HepG2 (cell line): Measurements from ENCODE around the gene KAT14. TPM values are rescaled to one million over a fixed set of nuclear protein-coding genes. Genes with fewer than 3 reads are reported as not detected.
A peak's percentile ranks its signal among the peaks of the same experiment; 100 is the strongest.

Source experiments
- CTCF ChIP-seq: sonication (generic); formaldehyde crosslinking; IDR thresholded peaks from 2 replicates; pipeline ENCODE4 v1.5.0; 2020; ENCODE audit warnings: mild to moderate bottlenecking, missing genetic modification reagents, moderate library complexity
- NFYB ChIP-seq: sonication (generic); formaldehyde crosslinking; IDR thresholded peaks from 2 replicates; pipeline ENCODE4 v1.4.0; 2020; ENCODE audit warnings: missing genetic modification reagents
- RAD51 ChIP-seq: fragments of 450-650 bp; IDR thresholded peaks from 2 replicates; pipeline ENCODE4 v1.6.1; 2016; ENCODE audit warnings: borderline replicate concordance
- STAG1 ChIP-seq: sonication (generic); formaldehyde crosslinking; IDR thresholded peaks from 2 replicates; pipeline ENCODE4 v1.4.0; 2020; ENCODE audit warnings: missing genetic modification reagents
- ZNF503 ChIP-seq: sonication (generic); formaldehyde crosslinking; IDR thresholded peaks from 2 replicates; pipeline ENCODE4 v1.4.0; 2020; ENCODE audit warnings: missing genetic modification reagents
- polyA plus RNA-seq, 8 experiments: library from polyadenylated mRNA; depleted of rRNA in 3 of 8; stranded (reverse) in 7 of 8; unstranded in 1 of 8; fragments of >200 nt; fragmentation: Illumina TruSeq in 4 of 8; extraction: Trizol in 4 of 8; gene quantifications; 2 replicates each; pipeline versions ENCODE4 v1.2.1 to v1.2.3, GENCODE V29; 2011 to 2016; ENCODE audit warnings: low read depth in 4 of 8, missing spikeins in 1 of 8, mixed read lengths in 1 of 8; ENCODE audit not compliant: insufficient read depth in 1 of 8
- total RNA-seq, 5 experiments: library from RNA; depleted of rRNA; stranded (reverse); fragments of >200 nt; fragmentation: Illumina TruSeq; extraction: Trizol; gene quantifications; 2 replicates each; pipeline ENCODE4 v1.2.3, GENCODE V29; 2016; ENCODE audit warnings: low read depth in 1 of 5
- TF ChIP-seq, protein P1 (sequence below): sonication (generic); formaldehyde crosslinking; IDR thresholded peaks from 2 replicates; pipeline ENCODE4 v1.5.0; 2020; ENCODE audit warnings: mild to moderate bottlenecking, missing genetic modification reagents
- TF ChIP-seq, protein P2 (sequence below): IDR thresholded peaks from 2 replicates; pipeline ENCODE4 v1.6.1; 2016
- TF ChIP-seq, protein P3 (sequence below): sonication (generic); formaldehyde crosslinking; IDR thresholded peaks from 2 replicates; pipeline ENCODE4 v1.4.0; 2020; ENCODE audit warnings: mild to moderate bottlenecking, missing genetic modification reagents
- TF ChIP-seq, protein P4 (sequence below): sonication (generic); formaldehyde crosslinking; IDR thresholded peaks from 2 replicates; pipeline ENCODE4 v1.4.0; 2020; ENCODE audit warnings: missing genetic modification reagents, borderline replicate concordance

Gene KAT14
- total and polyA plus RNA-seq, 2 of the 13 experiments (the other 11 are each of a cell fraction or from before 2014, with no cell fraction given) = 5.1 to 15.1 TPM

- TF ChIP-seq, protein P1, sequence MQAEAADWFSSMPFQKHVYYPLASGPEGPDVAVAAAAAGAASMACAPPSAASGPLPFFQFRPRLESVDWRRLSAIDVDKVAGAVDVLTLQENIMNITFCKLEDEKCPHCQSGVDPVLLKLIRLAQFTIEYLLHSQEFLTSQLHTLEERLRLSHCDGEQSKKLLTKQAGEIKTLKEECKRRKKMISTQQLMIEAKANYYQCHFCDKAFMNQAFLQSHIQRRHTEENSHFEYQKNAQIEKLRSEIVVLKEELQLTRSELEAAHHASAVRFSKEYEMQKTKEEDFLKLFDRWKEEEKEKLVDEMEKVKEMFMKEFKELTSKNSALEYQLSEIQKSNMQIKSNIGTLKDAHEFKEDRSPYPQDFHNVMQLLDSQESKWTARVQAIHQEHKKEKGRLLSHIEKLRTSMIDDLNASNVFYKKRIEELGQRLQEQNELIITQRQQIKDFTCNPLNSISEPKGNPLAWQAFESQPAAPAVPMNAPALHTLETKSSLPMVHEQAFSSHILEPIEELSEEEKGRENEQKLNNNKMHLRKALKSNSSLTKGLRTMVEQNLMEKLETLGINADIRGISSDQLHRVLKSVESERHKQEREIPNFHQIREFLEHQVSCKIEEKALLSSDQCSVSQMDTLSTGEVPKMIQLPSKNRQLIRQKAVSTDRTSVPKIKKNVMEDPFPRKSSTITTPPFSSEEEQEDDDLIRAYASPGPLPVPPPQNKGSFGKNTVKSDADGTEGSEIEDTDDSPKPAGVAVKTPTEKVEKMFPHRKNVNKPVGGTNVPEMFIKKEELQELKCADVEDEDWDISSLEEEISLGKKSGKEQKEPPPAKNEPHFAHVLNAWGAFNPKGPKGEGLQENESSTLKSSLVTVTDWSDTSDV = no peak
- TF ChIP-seq, protein P2, sequence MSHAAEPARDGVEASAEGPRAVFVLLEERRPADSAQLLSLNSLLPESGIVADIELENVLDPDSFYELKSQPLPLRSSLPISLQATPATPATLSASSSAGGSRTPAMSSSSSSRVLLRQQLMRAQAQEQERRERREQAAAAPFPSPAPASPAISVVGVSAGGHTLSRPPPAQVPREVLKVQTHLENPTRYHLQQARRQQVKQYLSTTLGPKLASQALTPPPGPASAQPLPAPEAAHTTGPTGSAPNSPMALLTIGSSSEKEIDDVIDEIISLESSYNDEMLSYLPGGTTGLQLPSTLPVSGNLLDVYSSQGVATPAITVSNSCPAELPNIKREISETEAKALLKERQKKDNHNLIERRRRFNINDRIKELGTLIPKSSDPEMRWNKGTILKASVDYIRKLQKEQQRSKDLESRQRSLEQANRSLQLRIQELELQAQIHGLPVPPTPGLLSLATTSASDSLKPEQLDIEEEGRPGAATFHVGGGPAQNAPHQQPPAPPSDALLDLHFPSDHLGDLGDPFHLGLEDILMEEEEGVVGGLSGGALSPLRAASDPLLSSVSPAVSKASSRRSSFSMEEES (CRISPR knock-in tag) = no peak
- TF ChIP-seq ZNF503 (CRISPR knock-in tag) = no peak
- peak; percentile 34; the same call in 1 of the 2 replicates for TF ChIP-seq STAG1 (CRISPR knock-in tag)
- TF ChIP-seq, protein P3, sequence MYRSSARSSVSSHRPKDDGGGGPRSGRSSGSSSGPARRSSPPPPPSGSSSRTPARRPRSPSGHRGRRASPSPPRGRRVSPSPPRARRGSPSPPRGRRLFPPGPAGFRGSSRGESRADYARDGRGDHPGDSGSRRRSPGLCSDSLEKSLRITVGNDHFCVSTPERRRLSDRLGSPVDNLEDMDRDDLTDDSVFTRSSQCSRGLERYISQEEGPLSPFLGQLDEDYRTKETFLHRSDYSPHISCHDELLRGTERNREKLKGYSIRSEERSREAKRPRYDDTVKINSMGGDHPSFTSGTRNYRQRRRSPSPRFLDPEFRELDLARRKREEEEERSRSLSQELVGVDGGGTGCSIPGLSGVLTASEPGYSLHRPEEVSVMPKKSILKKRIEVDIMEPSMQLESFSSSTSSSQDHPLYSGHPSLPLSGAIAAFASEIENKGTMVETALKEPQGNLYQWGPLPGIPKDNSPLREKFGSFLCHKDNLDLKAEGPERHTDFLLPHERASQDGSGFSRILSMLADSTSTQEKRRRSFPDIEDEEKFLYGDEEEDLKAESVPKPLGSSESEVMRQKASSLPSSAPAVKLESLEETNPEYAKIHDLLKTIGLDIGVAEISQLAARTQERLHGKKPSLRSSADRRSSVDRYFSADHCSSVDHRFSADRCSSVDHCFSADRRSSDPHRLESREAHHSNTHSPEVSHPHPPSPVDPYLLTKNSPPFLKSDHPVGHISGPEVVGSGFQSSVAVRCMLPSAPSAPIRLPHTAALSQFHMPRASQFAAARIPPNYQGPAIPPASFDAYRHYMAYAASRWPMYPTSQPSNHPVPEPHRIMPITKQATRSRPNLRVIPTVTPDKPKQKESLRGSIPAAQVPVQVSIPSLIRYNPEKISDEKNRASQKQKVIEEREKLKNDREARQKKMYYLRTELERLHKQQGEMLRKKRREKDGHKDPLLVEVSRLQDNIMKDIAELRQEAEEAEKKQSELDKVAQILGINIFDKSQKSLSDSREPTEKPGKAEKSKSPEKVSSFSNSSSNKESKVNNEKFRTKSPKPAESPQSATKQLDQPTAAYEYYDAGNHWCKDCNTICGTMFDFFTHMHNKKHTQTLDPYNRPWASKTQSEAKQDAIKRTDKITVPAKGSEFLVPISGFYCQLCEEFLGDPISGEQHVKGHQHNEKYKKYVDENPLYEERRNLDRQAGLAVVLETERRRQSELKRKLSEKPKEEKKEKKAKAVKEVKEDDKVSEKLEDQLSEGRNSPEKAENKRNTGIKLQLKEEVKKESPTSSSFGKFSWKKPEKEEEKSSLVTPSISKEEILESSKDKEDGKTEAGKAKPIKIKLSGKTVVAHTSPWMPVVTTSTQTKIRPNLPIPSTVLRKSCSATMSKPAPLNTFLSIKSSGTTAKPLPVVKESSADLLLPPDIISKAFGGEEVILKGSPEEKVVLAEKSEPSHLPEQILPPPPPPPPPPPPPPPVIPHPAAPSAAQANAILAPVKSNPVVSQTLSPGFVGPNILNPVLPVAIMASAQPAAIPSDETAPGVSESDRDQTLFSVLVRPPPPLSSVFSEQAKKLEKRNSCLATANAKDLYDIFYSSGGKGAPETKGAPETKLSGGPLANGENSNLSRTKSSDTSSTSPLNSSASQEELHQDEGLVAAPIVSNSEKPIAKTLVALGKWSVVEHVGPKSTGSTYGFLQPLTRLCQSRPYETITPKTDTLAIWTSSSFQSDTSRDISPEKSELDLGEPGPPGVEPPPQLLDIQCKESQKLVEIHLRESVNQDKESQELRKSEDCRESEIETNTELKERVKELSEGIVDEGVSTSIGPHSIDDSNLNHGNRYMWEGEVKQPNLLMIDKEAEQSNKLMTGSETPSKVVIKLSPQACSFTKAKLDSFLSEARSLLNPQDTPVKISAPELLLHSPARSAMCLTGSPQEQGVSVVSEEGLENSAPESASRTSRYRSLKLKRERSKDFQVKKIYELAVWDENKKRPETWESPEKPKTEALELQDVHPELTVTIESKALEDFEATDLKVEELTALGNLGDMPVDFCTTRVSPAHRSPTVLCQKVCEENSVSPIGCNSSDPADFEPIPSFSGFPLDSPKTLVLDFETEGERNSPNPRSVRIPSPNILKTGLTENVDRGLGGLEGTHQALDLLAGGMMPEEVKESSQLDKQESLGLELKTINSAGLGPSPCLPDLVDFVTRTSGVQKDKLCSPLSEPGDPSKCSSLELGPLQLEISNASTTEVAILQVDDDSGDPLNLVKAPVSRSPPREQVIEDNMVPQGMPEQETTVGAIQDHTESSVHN (CRISPR knock-in tag) = no peak
- no peak for TF ChIP-seq NFYB (CRISPR knock-in tag)
- TF ChIP-seq, protein P4, sequence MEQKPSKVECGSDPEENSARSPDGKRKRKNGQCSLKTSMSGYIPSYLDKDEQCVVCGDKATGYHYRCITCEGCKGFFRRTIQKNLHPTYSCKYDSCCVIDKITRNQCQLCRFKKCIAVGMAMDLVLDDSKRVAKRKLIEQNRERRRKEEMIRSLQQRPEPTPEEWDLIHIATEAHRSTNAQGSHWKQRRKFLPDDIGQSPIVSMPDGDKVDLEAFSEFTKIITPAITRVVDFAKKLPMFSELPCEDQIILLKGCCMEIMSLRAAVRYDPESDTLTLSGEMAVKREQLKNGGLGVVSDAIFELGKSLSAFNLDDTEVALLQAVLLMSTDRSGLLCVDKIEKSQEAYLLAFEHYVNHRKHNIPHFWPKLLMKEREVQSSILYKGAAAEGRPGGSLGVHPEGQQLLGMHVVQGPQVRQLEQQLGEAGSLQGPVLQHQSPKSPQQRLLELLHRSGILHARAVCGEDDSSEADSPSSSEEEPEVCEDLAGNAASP (CRISPR knock-in tag) = no peak
- TF ChIP-seq RAD51 = no peak
- peak; percentile 53 for TF ChIP-seq CTCF
- TF ChIP-seq, all 625 proteins: peak for 3
Observed at GRCh38 chr20:18090044-18090443, 47.6 kb upstream of the KAT14 start (continued).
